HG03439 (cell line): ENCODE data around the gene ARL8B.
A peak's percentile ranks its signal among the peaks of the same experiment; 100 is the strongest.

Experiments
- ATAC-seq: cut with Tn5 transposase; IDR thresholded peaks from one replicate; pipeline ENCODE4 v1.9.1; 2021; ENCODE audit warnings: mild to moderate bottlenecking, moderate library complexity; ENCODE audit not compliant: unreplicated experiment

Gene ARL8B

GRCh38 chr3:5205165-5205941 lies 83.3 kb downstream of the ARL8B start:
- ATAC-seq = peak; percentile 98

GRCh38 chr3:5210926-5211325 lies 88.8 kb downstream of the ARL8B start:
- ATAC-seq = no peak

- ATAC-seq = no peak
These were observed 90.8 kb downstream of the ARL8B start for GRCh38 chr3:5212628-5213573.

- no peak for ATAC-seq
These were observed 91.5 kb downstream of the ARL8B start for GRCh38 chr3:5213574-5213966.

GRCh38 chr3:5214352-5214751 lies 92.3 kb downstream of the ARL8B start:
- no peak for ATAC-seq

GRCh38 chr3:5217824-5218595 lies 95.9 kb downstream of the ARL8B start:
- ATAC-seq = no peak

- no peak for ATAC-seq
These were observed 96.7 kb downstream of the ARL8B start for GRCh38 chr3:5218815-5219214.

- no peak for ATAC-seq
These were observed 97.1 kb downstream of the ARL8B start for GRCh38 chr3:5219216-5219615.

GRCh38 chr3:5220193-5220592 lies 98.1 kb downstream of the ARL8B start:
- no peak for ATAC-seq

GRCh38 chr3:5220667-5221431 lies 98.8 kb downstream of the ARL8B start:
- ATAC-seq = no peak

GRCh38 chr3:5221701-5222100 lies 99.6 kb downstream of the ARL8B start:
- no peak for ATAC-seq

- ATAC-seq = no peak
These were observed 100.4 kb downstream of the ARL8B start for GRCh38 chr3:5222283-5223005.

GRCh38 chr3:5226783-5227182 lies 104.7 kb downstream of the ARL8B start:
- no peak for ATAC-seq

GRCh38 chr3:5227812-5228211 lies 105.7 kb downstream of the ARL8B start:
- ATAC-seq = no peak

GRCh38 chr3:5229414-5229813 lies 107.3 kb downstream of the ARL8B start:
- ATAC-seq = no peak
